Activated naive CD8-positive, alpha-beta T cell treated with anti-CD3 and anti-CD28 coated beads, Interleukin-2, amount 50 U/mL, for 16 hours (primary cell): ENCODE data around the gene TARS3.
"Not testable (repeated sequence)": the region's sequence is repeated elsewhere in the genome, so short reads cannot be mapped to it uniquely, and the experiment has no call there.

ENCODE experiments used
- DNase-seq: peaks from one replicate; pipeline ENCODE4 v3.0.0-alpha.2; 2020; ENCODE audit warnings: low read depth, low spot score

The TARS3 gene

DNA sequence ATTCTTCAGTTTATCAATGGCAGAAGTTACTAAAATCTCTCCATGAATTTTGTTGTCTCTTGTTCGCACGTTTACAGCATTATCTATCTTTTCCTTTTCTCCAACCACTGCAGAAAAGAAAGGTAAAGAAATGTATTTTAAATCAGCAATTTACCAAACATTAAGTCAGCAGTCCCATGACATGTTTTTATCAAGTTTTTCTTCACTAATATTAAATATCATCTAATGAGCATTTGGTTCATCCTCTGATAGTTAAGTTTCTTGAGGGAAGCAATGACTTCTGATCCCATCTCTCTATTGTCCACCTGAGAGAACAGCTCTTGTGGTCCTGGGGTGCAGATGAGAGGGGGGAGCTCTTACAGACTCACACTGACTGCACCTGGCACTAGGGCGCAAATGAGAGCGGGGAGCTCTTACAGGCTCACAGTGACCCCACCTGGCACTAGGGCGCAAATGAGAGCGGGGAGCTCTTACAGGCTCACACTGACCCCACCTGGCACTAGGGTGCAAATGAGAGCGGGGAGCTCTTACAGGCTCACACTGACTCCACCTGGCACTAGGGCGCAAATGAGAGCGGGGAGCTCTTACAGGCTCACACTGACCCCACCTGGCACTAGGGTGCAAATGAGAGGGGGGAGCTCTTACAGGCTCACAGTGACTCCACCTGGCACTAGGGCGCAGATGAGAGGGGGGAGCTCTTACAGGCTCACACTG, 69.5 kb downstream of the TARS3 start:
- DNase-seq = not testable (repeated sequence)

DNA sequence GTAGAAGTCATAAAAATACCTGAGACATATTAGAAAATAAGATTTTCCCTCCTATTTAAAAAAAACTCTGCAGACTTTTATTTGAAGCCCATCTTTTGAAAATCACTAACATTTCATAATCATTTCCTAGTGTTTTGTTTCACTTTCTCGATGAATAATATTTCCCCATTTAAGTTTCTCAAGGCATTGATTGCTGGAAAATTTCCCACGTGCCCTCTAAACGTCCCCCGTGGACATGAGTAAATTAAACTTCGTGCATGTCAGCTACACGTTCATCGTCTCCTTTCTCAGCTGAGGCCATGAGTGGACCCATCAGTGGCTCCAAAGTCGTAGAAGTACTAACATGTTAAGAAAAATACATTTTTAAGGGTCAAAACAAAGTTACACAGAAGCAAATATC, 70.1 kb downstream of the TARS3 start:
- DNase-seq = no peak

DNA sequence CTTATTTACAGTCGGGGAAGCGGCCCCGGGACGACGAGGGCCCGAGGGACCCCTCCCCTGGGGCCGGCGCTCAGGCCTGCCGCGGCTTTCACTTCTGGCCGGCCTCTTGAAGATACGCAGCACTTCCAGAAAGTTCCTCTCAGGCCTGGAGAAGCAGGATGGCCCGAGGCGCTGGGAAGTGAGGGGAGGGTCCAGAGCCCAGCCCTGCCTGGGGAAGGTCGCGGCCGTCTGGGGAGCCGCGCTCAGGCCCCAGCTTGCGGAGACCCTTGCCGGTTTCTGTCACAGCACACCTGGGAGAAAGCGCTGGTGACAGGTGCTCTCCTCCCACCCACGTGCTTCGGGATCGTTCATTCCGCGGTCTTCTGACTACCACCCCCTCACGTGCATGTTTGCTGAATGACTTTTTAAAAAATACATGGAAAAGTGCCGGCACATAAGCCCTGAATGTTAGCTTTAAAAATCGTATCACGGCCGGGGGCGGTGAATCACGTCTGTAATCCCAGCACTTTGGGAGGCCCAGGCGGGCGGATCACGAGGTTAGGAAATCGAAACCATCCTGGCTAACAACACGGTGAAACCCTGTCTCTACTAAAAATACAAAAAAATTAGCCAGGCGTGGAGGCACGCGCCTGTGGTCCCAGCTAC, 71.4 kb downstream of the TARS3 start:
- DNase-seq = no peak

DNA sequence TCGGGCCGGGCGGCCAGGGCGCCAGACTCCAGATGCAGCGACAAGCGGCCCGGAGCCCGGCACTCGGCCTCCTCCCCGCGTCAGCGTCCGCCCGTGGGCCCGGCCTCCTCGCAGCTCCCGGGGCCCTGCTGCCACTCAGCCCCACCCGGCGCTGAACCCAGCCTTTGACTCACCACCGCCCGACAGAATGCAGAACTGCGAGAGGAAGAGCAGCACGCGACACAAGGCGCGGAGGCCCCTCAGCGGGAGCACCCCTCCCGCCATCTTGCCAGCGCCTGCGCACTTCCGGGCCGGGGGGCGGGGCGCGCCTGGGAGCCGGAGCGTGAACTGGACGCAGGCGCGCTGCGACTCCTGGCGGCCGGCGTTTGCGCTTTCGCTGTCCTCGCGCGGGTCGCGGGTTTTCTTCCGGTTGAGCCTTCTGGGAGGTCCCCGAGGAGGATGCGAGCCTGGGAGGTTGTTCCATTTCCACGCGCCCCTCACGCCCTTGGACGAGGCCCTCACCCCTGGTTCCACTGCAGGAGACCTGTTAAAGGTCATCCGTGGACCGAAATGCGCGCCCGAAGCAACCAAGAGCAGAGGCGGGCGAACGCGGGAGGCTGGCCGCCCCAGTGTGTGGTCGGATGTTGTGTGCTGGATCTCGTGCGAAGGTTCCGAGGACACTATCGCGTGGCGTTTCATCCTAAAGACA, 72.0 kb downstream of the TARS3 start, which contains the start of gene TM2D3:
Gene TM2D3 (minus strand): TSS at position 284 of the 688 bp plus-strand sequence. CDS start 20 bp downstream, at position 264.
- DNase-seq = peak; percentile 87

DNA sequence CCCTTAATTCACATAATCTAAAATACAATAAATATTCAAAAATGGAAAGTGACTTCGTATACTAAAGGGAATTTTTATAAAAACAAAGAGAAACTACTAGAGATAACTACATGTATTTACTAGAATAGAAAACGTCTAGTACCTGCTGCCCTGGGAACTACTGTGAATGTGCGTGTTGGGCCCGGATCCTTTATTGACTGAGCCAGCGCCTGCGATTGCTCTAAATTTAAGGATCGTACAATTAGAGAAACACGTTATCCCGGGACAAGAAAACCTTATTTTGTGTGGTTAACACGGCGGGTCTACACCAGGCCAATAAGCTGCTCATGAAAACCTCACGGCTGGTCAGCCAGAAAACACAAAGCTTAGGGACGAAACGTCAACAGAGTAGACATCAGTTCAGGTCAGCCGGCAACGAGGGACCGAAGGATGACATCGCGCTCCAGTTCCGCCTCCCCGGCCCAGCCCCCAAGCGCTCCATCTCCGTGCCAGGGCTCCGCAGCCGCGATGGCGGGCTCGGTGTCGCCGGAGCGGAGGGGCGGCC, 72.6 kb downstream of the TARS3 start:
- no peak for DNase-seq

DNA sequence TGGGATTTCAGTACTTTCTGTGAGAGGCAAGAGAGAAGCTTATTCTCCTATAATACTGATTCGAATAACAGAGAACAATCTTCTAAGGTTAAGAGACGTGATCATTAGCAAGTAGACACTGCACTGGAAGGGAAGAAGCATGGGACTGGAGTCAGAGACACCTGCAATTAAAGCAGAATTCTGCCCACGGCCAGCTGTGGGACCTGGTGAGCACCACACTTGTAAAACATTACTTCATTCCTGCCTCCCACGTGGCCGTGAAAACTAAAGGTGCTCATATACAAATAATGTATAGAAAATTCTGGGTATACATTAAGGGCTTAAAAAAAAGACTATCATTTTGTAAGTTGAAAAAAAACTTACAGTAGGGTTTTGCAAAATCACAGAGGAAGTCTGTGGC, 74.1 kb downstream of the TARS3 start:
- DNase-seq = no peak

DNA sequence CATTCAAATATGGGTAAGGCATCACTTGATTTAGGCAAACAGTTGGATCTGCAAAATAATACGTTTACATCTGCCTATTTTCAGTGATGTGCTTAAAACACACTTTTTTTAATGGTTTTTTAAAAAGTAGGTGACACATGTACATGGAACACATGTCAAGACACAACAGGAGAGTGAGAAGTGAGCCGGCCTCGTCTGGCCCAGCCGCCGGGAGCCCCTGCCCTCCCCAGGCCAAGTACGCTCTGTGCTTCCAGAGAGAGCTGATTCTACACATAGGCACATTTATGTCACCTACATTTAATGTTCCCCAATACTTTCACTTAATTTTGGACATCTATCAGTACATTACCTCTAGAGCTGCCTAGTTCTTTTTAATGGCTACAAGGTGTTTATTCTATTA, 75.9 kb downstream of the TARS3 start:
- no peak for DNase-seq

DNA sequence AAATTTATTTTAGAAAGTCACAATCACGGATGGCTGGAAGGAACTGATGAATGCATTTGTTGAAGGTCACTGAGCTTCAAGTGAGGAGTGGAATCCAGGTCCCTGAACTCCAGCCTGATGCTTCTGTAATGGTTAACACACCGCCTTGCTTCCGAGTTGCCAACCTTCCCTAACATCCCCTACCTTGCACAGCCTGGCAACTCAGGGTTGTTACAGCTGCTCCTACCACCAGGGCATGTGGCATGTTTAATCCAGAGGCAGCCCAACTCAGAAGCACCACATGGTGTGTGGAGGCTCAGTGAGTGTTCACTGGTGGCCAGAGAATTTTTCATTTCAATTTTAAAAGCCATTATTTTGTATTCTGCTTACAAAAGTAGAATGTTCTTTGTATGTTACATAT, 77.0 kb downstream of the TARS3 start:
- DNase-seq = no peak

DNA sequence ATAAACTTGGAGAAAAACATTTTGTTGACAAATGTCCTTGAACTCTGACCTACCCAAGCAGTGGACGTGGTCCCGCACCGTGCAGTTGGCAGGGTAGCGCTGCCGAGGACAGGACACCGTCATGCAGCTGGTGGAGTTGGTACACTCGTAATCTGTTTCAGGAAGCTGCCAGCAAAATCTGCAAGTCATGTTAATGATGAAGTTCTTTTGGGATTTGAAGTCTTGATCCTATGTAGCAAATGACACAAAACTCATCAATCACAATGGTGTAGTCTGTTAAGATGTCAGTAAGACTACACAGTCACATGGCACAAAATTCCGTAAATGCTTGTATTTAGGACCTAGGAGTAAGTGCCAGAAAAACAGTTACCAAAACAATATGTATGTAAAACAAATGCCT, 77.6 kb downstream of the TARS3 start:
- DNase-seq = no peak

DNA sequence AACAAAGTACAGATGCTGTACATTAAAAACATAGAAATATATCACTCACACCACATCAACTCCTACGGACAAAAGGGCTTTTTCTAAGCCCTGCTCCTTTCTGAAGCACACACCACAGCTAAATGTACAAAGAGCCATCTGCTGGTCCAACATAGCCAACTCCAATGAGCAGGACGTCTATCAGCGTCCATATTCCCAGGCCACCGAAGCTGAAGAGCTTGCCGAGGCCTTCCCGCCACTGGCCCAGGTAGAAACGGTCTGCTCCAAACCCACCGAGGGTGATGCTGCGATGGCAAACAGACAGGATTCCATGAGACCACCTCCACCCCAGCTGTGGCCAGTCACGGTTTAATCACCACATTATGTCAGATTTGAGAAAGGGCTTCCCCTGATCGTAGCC, 81.9 kb downstream of the TARS3 start:
- DNase-seq = no peak

DNA sequence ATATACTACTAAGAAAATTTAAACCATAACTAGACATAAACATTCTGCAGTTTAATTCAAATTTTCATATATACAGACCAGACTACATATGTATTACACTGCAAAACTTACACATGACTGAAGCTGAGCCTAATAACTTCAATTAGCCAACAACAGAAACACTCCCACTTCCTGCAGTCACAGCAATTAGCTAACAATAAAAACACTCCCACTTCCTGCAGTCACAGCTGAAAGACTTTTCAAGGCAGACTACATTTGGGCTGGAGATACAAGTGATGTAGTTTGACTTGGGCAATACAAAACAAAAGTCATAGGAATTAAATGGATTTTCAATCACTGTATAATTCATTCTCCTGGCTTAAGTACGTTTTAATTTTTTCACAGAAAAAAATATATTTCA, 82.4 kb downstream of the TARS3 start:
- no peak for DNase-seq

DNA sequence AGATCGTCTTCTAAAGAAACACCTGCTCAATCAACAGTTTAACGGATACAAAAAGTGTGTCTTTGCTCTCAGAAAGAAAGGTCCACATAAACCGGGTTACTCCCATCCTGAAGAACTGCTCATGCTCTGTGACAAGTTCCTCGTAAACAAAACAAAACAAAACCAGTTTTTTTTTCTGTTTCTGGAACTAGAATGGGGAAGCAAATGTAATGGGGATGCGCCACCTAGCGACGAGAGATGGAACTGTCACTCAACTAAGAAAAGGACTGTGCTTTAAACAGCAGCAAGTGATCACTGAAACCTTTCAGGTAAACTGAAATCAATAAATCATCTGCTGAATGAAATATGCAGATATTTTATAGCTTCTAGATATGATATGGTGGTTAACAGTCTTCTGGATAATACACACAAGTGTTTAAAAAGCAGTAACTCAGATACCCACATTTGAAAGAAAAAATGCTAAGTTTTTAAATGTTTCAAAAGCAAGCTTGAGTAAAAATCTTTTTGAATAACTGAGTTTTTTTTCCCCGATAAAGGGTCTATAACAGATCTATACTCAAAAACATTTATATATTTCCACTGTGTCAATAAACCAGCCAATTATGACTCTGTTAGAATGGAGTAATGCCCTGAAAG, 83.0 kb downstream of the TARS3 start:
- DNase-seq = peak; percentile 47

DNA sequence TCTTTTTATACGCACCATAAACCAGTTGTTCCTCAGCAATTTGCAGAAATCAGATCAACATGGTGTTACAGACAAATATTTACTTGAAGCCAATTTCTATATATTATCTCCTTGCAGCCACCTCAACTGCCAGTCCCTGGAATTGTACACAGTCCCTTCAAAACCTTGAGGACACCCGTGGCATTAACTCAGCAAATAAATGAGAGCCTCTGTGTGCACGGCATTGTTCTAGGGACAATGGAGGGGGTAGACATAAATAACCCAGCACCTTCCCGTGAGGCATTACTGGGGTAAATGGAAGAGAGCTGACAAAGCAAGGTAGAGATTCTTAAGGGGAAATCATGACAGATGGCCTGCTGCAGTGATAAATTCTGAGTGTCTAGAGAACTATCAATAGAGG, 84.6 kb downstream of the TARS3 start:
- no peak for DNase-seq

DNA sequence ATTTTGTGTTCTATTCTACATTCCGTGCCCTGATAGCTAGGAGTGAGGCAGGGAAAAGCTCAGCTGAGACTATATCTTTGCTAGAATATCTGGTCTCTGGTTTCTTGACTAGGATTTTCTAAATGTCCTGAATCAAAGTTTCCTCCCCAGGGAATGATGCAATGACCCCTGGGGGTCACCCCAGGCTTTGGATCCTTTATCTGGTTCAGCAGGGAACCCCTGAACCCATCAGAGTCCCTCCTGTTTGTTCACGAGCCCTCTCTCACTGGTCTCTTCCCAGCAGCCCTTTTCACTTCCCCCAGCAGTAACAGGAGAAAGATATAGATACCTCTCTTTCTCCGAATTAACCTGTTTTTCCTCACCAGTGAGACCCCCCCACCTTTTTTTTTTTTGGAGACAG, 86.4 kb downstream of the TARS3 start:
- DNase-seq = no peak

DNA sequence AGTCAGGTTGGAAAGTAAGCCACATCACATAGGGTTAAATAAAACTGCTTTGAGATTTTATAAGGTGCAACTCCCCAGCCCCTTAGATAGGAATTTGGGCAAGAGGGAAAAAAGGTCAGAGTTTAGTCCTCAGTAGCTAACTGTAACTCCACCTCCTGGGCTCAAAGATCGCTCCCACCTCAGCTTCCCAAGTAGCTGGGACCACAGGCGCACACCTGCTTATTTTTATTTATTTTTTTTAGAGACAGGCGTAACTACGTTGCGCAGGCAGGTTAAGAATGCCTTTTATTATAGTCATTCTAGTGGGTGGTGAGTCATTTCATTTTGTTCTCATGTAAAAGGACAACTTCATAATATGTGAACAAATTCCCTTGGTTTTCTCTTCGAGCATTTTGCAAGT, 86.8 kb downstream of the TARS3 start:
- DNase-seq = no peak

DNA sequence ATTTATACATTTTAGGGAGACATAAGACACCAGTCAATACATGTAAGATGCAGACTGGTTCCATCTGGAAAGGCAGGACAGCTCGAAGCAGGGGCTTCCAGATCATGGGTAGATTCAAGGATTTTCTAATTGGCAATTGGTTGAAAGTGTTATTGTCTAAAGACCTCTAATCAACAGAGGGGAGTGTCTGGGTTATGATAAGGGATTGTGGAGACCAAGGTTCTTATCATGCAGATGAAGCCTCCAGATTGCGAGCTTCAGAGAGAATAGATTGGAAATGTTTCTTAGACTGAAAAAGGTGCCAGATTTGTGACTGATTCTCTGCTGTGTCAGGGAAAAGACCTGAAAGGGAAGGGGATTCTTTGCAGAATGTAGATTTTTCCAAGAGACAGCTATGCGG, 87.2 kb downstream of the TARS3 start:
- DNase-seq = no peak

DNA sequence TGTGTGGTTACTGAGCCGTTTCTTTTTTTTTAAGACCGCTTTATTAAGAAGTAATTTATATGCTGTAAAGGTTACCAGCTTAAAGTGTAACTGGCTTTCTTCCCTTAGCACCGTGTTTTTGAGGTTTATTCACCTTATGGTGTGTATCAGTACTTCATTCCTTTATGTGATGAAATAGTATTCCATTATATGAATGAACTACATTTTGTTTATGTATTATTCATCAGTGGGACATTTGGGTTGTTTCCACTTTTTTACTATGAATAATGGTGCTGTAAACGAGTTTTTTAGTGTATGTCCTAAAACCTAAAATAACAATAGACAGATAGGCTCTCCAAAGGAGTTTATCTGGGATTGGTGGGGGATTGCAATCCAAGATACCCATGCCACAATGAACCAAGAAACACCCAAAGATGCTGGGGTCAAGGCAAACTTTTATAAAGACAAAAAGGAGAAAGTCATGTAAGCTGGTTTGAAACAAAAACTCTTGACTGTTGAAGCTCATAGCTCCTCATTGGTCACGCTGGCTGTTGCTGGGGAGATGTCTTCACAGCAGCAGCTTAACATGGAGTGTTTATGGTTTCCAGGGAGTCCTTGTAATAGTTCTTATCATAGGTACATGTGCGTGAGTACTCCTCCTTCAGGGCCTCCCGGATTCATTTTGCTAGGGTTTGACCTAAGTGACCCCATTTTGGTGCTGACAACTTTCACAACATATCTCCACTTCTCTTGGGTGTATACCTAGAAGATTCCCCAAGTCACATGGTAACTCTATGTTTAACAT, 88.1 kb downstream of the TARS3 start:
- DNase-seq = no peak

DNA sequence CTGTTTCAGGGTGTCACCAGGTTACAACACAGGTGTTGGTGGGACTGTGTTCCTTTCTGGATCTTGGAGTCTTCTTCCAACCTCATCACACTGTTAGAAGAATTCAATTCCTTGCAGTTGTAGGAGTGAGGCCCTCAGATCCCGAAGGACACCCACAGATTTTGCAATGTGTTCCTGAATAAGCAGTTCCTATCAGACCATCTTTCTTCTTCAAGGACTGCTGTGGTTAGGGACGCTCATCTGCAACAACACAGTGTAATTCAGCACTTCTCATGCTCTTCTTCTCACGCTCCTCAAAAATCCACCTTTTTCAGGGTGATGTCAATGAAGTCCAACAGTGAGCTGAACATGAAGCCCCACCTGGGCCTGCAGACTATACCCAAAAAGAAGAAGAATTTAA, 90.9 kb downstream of the TARS3 start:
- no peak for DNase-seq

DNA sequence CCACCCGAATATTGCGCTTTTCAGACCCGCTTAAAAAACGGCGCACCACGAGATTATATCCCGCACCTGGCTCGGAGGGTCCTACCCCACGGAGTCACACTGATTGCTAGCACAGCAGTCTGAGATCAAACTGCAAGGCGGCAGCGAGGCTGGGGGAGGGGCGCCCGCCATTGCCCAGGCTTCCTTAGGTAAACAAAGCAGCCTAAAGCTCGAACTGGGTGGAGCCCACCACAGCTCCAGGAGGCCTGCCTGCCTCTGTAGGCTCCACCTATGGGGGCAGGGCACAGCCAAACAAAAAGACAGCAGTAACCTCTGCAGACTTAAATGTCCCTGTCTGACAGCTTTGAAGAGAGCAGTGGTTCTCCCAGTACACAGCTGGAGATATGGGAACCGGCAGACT, 97.5 kb downstream of the TARS3 start:
- not testable (repeated sequence) for DNase-seq

DNA sequence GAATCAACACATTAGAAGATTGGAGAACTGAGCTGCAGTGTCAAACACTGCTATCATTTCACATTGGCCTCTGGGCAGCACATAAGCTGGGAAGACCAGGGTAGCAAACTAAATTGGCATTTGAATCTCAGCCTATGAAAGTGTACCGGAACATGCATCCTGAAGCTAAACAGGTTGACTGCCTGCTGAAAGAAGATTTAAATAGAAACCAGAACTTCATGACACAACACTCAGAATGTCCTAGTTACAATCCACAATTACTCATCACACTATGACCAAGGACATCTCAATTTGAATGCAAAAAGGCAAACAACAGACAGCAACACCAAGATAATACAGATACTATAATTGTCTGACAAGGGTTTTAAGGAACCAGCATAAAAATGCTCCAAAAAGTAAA, 98.3 kb downstream of the TARS3 start:
- no peak for DNase-seq

DNA sequence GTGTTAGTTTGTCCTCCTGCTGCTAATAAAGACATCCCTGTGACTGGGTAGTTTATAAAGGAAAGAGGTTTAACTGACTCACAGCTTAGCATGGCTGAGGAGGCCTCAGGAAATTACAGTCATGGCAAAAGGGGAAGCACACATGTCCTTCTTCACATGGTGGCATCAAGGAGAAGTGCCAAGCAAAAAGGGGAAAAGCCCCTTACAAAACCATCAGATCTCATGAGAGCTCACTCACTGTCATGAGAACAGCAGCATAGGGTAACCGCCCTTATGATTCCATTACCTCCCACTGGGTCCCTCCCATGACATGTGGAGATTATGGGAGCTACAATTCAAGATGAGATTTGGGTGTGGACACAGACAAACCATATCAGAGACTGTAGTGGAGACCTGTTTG, 99.1 kb downstream of the TARS3 start:
- no peak for DNase-seq
